Astrocyte (in vitro differentiated cells and primary cell): ENCODE measurements around the gene HOXD4. TPM values are rescaled to one million over a fixed set of nuclear protein-coding genes. Genes with fewer than 3 reads are reported as not detected.
A peak's percentile ranks its signal among the peaks of the same experiment; 100 is the strongest.

ENCODE experiments used
- DNase-seq: peaks from one replicate; pipeline ENCODE4 v3.0.0-alpha.2; 2010; ENCODE audit warnings: low read depth
- FAIRE-seq: peaks from 2 replicates; lab custom pipeline; 2011; peaks lifted over from hg19 to GRCh38; lab: Jason Lieb, UNC
- H2AFZ ChIP-seq: 2 replicates; pipeline ENCODE4 v1.6.0; 2012; ENCODE audit warnings: low read depth, low read length, inconsistent platforms
- H3K27ac ChIP-seq: 2 replicates; pipeline ENCODE4 v1.5.1; 2011; ENCODE audit warnings: low read depth, low read length, inconsistent platforms
- H3K27me3 ChIP-seq: 2 replicates; pipeline ENCODE4 v1.6.0; 2011; ENCODE audit warnings: low read length, inconsistent platforms; ENCODE audit not compliant: insufficient read depth
- H3K36me3 ChIP-seq: 2 replicates; pipeline ENCODE4 v1.5.1; 2011; ENCODE audit warnings: low read length, inconsistent platforms; ENCODE audit not compliant: insufficient read depth
- H3K4me1 ChIP-seq: 2 replicates; pipeline ENCODE4 v1.5.1; 2011; ENCODE audit warnings: low read length, inconsistent platforms; ENCODE audit not compliant: insufficient read depth
- H3K4me2 ChIP-seq: 2 replicates; pipeline ENCODE4 v1.6.0; 2012; ENCODE audit warnings: low read length, inconsistent platforms
- H3K4me3 ChIP-seq: 2 replicates; pipeline ENCODE4 v1.5.1; 2011; ENCODE audit warnings: low read depth, mild to moderate bottlenecking, low read length, inconsistent platforms; ENCODE audit not compliant: insufficient read depth
- H3K79me2 ChIP-seq: 2 replicates; pipeline ENCODE4 v1.6.0; 2012; ENCODE audit warnings: mild to moderate bottlenecking, low read length, inconsistent platforms; ENCODE audit not compliant: insufficient read depth
- H3K9ac ChIP-seq: 2 replicates; pipeline ENCODE4 v1.6.0; 2012; ENCODE audit warnings: mild to moderate bottlenecking, low read length, inconsistent platforms
- H3K9me3 ChIP-seq: 2 replicates; pipeline ENCODE4 v1.5.1; 2012; ENCODE audit warnings: low read depth, mild to moderate bottlenecking, low read length, inconsistent platforms; ENCODE audit not compliant: insufficient read depth
- H4K20me1 ChIP-seq: 2 replicates; pipeline ENCODE4 v1.6.0; 2012; ENCODE audit warnings: low read length, inconsistent platforms; ENCODE audit not compliant: insufficient read depth
- H3K27ac Mint-ChIP-seq: one replicate; pipeline ENCODE4 v1.8.0; 2021; ENCODE audit warnings: mild to moderate bottlenecking, mixed read lengths; ENCODE audit not compliant: unreplicated experiment
- H3K27me3 Mint-ChIP-seq: one replicate; pipeline ENCODE4 v1.8.0; 2021; ENCODE audit warnings: low read depth, mixed read lengths; ENCODE audit not compliant: unreplicated experiment
- H3K36me3 Mint-ChIP-seq: one replicate; pipeline ENCODE4 v1.8.0; 2021; ENCODE audit warnings: low read depth, mixed read lengths; ENCODE audit not compliant: unreplicated experiment
- H3K4me1 Mint-ChIP-seq: one replicate; pipeline ENCODE4 v1.8.0; 2021; ENCODE audit warnings: low read depth, mixed read lengths; ENCODE audit not compliant: unreplicated experiment
- H3K4me3 Mint-ChIP-seq: one replicate; pipeline ENCODE4 v1.8.0; 2021; ENCODE audit warnings: mild to moderate bottlenecking, moderate library complexity, mixed read lengths; ENCODE audit not compliant: unreplicated experiment
- H3K9me3 Mint-ChIP-seq: one replicate; pipeline ENCODE4 v1.8.0; 2021; ENCODE audit warnings: mild to moderate bottlenecking, mixed read lengths; ENCODE audit not compliant: unreplicated experiment
- EZH2 ChIP-seq: IDR thresholded peaks from 2 replicates; pipeline ENCODE4 v1.6.1; 2012; ENCODE audit warnings: mild to moderate bottlenecking, low read length, inconsistent platforms; ENCODE audit not compliant: insufficient read depth
- microRNA-seq: library from miRNA; unstranded; fragments of <30 nt; microRNA quantifications from one replicate; pipeline ENCODE4 v1.2.0, GENCODE V29; 2020
- total RNA-seq: library from RNA; stranded (reverse); gene quantifications from 2 replicates; pipeline ENCODE4 v1.2.1, GENCODE V29; 2021
- TF ChIP-seq, protein P1 (sequence below): IDR thresholded peaks from 2 replicates; pipeline ENCODE4 v1.5.1; 2011; ENCODE audit warnings: low read depth, mild to moderate bottlenecking, inconsistent platforms, low read length, moderate library complexity; ENCODE audit not compliant: insufficient read depth

HOXD4 gene
- total RNA-seq, 1 donor from 2014 or later, result not detected

GRCh38 chr2:176202491-176202890 lies 51.1 kb downstream of the HOXD4 start:
- TF ChIP-seq, protein P1, sequence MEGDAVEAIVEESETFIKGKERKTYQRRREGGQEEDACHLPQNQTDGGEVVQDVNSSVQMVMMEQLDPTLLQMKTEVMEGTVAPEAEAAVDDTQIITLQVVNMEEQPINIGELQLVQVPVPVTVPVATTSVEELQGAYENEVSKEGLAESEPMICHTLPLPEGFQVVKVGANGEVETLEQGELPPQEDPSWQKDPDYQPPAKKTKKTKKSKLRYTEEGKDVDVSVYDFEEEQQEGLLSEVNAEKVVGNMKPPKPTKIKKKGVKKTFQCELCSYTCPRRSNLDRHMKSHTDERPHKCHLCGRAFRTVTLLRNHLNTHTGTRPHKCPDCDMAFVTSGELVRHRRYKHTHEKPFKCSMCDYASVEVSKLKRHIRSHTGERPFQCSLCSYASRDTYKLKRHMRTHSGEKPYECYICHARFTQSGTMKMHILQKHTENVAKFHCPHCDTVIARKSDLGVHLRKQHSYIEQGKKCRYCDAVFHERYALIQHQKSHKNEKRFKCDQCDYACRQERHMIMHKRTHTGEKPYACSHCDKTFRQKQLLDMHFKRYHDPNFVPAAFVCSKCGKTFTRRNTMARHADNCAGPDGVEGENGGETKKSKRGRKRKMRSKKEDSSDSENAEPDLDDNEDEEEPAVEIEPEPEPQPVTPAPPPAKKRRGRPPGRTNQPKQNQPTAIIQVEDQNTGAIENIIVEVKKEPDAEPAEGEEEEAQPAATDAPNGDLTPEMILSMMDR, result no peak
- no peak for TF ChIP-seq EZH2
- H2AFZ ChIP-seq, result no peak overlapping the region
- no peak overlapping the region for H3K27ac Mint-ChIP-seq
- no peak overlapping the region for H3K4me3 Mint-ChIP-seq
- H3K4me3 ChIP-seq, result no peak overlapping the region
- FAIRE-seq, result no peak
- H3K27ac ChIP-seq, result no peak overlapping the region
- H4K20me1 ChIP-seq, result no peaks in the 10 kb centered on the region
- no peaks in the 10 kb centered on the region for H3K36me3 ChIP-seq
- no peak for DNase-seq
- H3K9me3 ChIP-seq, result no peaks in the 10 kb centered on the region
- H3K27me3 Mint-ChIP-seq, result peaks cover 20% of the 10 kb centered on the region
- H3K36me3 Mint-ChIP-seq, result no peaks in the 10 kb centered on the region
- H3K4me2 ChIP-seq, result no peak overlapping the region
- H3K9me3 Mint-ChIP-seq, result peaks cover 2% of the 10 kb centered on the region
- no peaks in the 10 kb centered on the region for H3K4me1 Mint-ChIP-seq
- no peaks in the 10 kb centered on the region for H3K4me1 ChIP-seq
- H3K9ac ChIP-seq, result no peak overlapping the region
- H3K27me3 ChIP-seq, result no peaks in the 10 kb centered on the region
- no peaks in the 10 kb centered on the region for H3K79me2 ChIP-seq

Small RNA genes within 50 kb of the gene (microRNA-seq; reads per million reads assigned to microRNA genes)
- 449 reads per million, percentile 76 among the genes with 10 or more reads in this experiment for gene MIR10B

Other genes starting within 250 kb of the HOXD4 start
- 34.8 and 42.4 TPM in 2 replicates for gene LNPK, start 149.3 kb upstream of the HOXD4 start, total RNA-seq
- gene EVX2, start 67.6 kb upstream of the HOXD4 start, total RNA-seq, result not detected in 2 replicates
- not detected in 2 replicates for gene HOXD13, start 58.8 kb upstream of the HOXD4 start, total RNA-seq
- gene HOXD12, start 51.8 kb upstream of the HOXD4 start, total RNA-seq, result not detected in 2 replicates
- not detected in 2 replicates for gene HOXD11, start 44.3 kb upstream of the HOXD4 start, total RNA-seq
- not detected in 2 replicates for gene HOXD10, start 34.8 kb upstream of the HOXD4 start, total RNA-seq
- not detected in 2 replicates for gene HOXD9, start 28.8 kb upstream of the HOXD4 start, total RNA-seq
- not detected in 2 replicates for gene HOXD8, start 21.8 kb upstream of the HOXD4 start, total RNA-seq
- gene HOXD3, start 5.8 kb downstream of the HOXD4 start, total RNA-seq, result not detected in 2 replicates
- gene HOXD1, start 37.1 kb downstream of the HOXD4 start, total RNA-seq, result not detected in 2 replicates
- gene MTX2, start 117.9 kb downstream of the HOXD4 start, total RNA-seq, result 25.2 and 29.0 TPM in 2 replicates